Loucy (cell line): ENCODE results near the gene ROBO1.

Source experiments
- H2AFZ ChIP-seq: fragments of 200-600 bp; sonication (generic); 2 replicates; pipeline ENCODE4 v1.6.0; 2016; ENCODE audit warnings: antibody characterized with exemption, mild to moderate bottlenecking, low read length, moderate library complexity
- H3F3A ChIP-seq: fragments of 200-600 bp; 2 replicates; pipeline ENCODE4 v1.6.0; 2016; ENCODE audit warnings: antibody characterized with exemption, low read depth, mild to moderate bottlenecking
- H3K27me3 ChIP-seq: fragments of 200-600 bp; sonication (generic); 2 replicates; pipeline ENCODE4 v1.6.1; 2014; ENCODE audit warnings: low read length, mild to moderate bottlenecking; ENCODE audit not compliant: insufficient read depth, poor library complexity, severe bottlenecking
- H3K36me3 ChIP-seq: fragments of 200-600 bp; sonication (generic); 2 replicates; pipeline ENCODE4 v1.6.1; 2016; ENCODE audit warnings: low read length; ENCODE audit not compliant: insufficient read depth
- H3K4me1 ChIP-seq: fragments of 200-600 bp; sonication (generic); 2 replicates; pipeline ENCODE4 v1.5.1; 2014; ENCODE audit warnings: low read length, mild to moderate bottlenecking; ENCODE audit not compliant: insufficient read depth, poor library complexity, severe bottlenecking
- H3K4me2 ChIP-seq: fragments of 200-600 bp; sonication (generic); 2 replicates; pipeline ENCODE4 v1.6.0; 2014; ENCODE audit warnings: antibody characterized with exemption, low read length, low read depth, mild to moderate bottlenecking; ENCODE audit not compliant: poor library complexity, severe bottlenecking
- H3K4me3 ChIP-seq: fragments of 200-600 bp; sonication (generic); 2 replicates; pipeline ENCODE4 v1.5.1; 2014; ENCODE audit warnings: low read length, mild to moderate bottlenecking, mixed read lengths; ENCODE audit not compliant: poor library complexity, severe bottlenecking
- H3K79me2 ChIP-seq: fragments of 200-600 bp; sonication (generic); 2 replicates; pipeline ENCODE4 v1.6.1; 2014; ENCODE audit warnings: low read length; ENCODE audit not compliant: insufficient read depth
- H3K9ac ChIP-seq: fragments of 200-600 bp; sonication (generic); 2 replicates; pipeline ENCODE4 v1.6.0; 2014; ENCODE audit warnings: mild to moderate bottlenecking, low read depth, low read length, moderate library complexity; ENCODE audit not compliant: poor library complexity, severe bottlenecking
- H3K9me2 ChIP-seq: fragments of 200-600 bp; sonication (generic); replicated peaks from 2 replicates; pipeline ENCODE4 v1.6.1; 2016; ENCODE audit warnings: low read depth, low read length, mixed read lengths
- H3K9me3 ChIP-seq: fragments of 200-600 bp; sonication (generic); 2 replicates; pipeline ENCODE4 v1.6.1; 2014; ENCODE audit warnings: mild to moderate bottlenecking, antibody characterized with exemption, low read length, low read depth; ENCODE audit not compliant: insufficient read depth
- H4K20me1 ChIP-seq: fragments of 200-600 bp; sonication (generic); 2 replicates; pipeline ENCODE4 v1.6.0; 2014; ENCODE audit warnings: antibody characterized with exemption, low read length, mild to moderate bottlenecking; ENCODE audit not compliant: insufficient read depth, poor library complexity, severe bottlenecking
- CTCF ChIP-seq: fragments of 200-600 bp; sonication (generic); conservative IDR thresholded peaks from 2 replicates; pipeline ENCODE4 v1.5.1; 2014; ENCODE audit warnings: mild to moderate bottlenecking, antibody characterized with exemption, low read length
- EZH2phosphoT487 ChIP-seq: fragments of 200-600 bp; IDR thresholded peaks from 2 replicates; pipeline ENCODE4 v1.6.1; 2018; ENCODE audit warnings: antibody characterized with exemption, mild to moderate bottlenecking, moderate library complexity, borderline replicate concordance

ROBO1 gene

GRCh38 chr3:78908236-78908635 lies 859.6 kb downstream of the ROBO1 start:
- Histone ChIP-seq H3K79me2 (no peaks in the 10 kb centered on the region), H3K36me3 (no peaks in the 10 kb centered on the region), H3K9me2 (no peaks in the 10 kb centered on the region), H3K9me3 (no peaks in the 10 kb centered on the region), H3K4me1 (no peaks in the 10 kb centered on the region), H4K20me1 (no peaks in the 10 kb centered on the region), H3K9ac (no peak overlapping the region), H3K27me3 (no peaks in the 10 kb centered on the region), H3F3A (no peaks in the 10 kb centered on the region), H2AFZ (no peak overlapping the region), H3K4me3 (no peak overlapping the region), H3K4me2 (no peak overlapping the region)
- TF ChIP-seq EZH2phosphoT487 (no peak), CTCF (no peak)

GRCh38 chr3:78907367-78907766 lies 860.4 kb downstream of the ROBO1 start:
- H3K9me2 ChIP-seq = no peaks in the 10 kb centered on the region
- no peak overlapping the region for H3K4me2 ChIP-seq
- H3K9ac ChIP-seq = no peak overlapping the region
- H3K27me3 ChIP-seq = no peaks in the 10 kb centered on the region
- H3K4me1 ChIP-seq = no peaks in the 10 kb centered on the region
- H3K9me3 ChIP-seq = no peaks in the 10 kb centered on the region
- no peaks in the 10 kb centered on the region for H3K36me3 ChIP-seq
- H3K79me2 ChIP-seq = no peaks in the 10 kb centered on the region
- H4K20me1 ChIP-seq = no peaks in the 10 kb centered on the region
- TF ChIP-seq CTCF (no peak), EZH2phosphoT487 (no peak)
- H3K4me3 ChIP-seq = no peak overlapping the region
- H2AFZ ChIP-seq = no peak overlapping the region
- no peaks in the 10 kb centered on the region for H3F3A ChIP-seq

GRCh38 chr3:78906930-78907329 lies 860.9 kb downstream of the ROBO1 start:
- Histone ChIP-seq H3K4me3 (no peak overlapping the region), H3K79me2 (no peaks in the 10 kb centered on the region), H3K9me3 (no peaks in the 10 kb centered on the region), H3K27me3 (no peaks in the 10 kb centered on the region), H3K9ac (no peak overlapping the region), H3F3A (no peaks in the 10 kb centered on the region), H3K4me2 (no peak overlapping the region), H3K9me2 (no peaks in the 10 kb centered on the region), H3K36me3 (no peaks in the 10 kb centered on the region), H2AFZ (no peak overlapping the region), H4K20me1 (no peaks in the 10 kb centered on the region), H3K4me1 (no peaks in the 10 kb centered on the region)
- TF ChIP-seq CTCF = no peak
- TF ChIP-seq EZH2phosphoT487 = no peak
